ENCODE data around the gene IL2RG.

The IL2RG gene

DNA sequence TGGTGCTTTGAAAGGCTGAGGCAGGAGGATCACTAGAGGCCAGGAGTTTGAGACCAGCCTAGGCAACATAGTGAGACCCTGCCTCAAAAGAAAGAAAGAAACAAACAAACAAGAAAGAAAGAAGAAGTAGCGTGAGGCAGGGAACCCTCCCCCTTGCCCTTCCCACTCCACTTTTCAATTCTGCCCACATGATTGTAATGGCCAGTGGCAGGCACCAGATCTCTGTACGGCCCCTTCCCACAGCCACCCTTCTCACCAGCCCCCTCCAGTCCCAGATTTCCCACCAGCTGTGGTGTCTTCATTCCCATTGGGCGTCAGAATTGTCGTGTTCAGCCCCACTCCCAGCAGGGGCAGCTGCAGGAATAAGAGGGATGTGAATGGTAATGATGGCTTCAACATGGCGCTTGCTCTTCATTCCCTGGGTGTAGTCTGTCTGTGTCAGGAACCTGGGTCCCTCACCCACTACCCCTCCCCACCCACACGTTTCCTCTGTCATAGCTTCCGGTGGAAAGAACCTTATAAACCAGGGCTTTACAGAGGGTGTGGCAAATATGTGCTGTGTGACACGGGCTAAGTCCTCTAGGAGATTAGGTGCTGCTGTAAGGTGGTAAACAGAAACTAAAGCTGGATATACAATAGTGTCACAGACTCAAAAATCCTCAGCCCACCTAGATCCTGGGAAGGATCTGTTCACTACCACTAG lies at the start of gene IL2RG:
Gene IL2RG (minus strand): TSS at position 437 of the 703 bp plus-strand sequence. CDS start 38 bp downstream, at position 399.
- no peak for DNase-seq

DNA sequence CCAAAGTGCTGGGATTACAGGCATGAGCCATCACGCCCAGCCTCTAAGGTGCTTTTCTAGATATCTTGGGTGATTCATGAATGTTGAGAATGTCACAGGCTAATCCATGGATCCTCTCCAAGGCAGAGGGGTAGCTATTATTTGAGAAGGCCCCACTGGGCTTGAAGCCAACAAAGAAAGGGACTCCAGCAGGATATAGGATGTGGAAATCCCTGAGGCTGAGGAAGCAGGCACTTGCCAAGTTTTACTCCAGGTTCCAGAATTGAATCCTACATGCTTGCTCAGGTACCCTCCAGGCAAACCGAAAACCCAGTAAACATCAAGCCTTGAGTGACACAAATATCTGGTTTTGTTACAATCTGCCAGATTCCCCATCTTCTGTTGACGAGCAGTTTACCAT lies 49.1 kb upstream of the IL2RG start:
- no peak for DNase-seq

DNA sequence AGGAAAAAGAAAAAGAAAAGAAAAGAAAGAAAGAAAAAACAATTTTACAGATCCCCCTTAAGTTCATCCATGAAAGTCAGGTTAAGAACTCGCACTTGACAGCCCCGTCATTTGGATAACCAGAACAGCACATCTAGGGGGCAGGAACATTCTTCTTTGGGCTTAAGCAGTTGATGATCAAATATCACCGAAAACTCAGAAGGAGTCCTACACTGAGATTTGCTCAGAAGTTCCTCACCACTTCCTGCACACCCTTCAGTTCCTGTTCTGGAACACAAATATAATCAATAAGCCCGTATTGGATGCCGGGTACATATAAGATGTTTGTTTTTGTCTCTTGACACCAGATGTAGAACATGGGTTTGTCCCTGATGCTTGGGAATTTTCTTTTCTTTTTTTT lies 48.0 kb upstream of the IL2RG start:
- DNase-seq, result no peak

GRCh38 chrX:71158603-71159002 lies 47.2 kb upstream of the IL2RG start:
- no peak for DNase-seq

- DNase-seq, result no peak
These were observed 43.3 kb upstream of the IL2RG start for GRCh38 chrX:71154641-71155040.

DNA sequence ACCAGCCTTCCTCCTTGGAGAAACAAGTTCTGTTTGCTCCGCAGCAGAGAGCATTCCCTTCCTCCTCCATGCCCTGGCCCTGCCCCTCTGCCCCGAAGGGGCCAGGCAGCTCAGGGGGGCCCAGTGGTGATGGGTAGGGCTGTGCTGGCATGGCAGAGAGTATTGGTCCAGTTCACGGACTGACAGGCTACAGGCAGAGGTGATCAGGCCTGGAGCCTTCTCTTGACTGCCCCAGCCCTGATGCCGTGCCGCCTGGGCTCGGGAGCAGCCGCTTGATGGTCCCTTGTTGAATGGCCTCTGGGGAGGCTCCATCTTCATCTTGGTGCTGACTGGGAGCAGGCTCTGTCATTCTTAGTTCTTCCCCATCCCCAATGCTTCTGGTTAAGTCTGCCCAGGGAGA lies 42.8 kb upstream of the IL2RG start:
- no peak for DNase-seq

DNA sequence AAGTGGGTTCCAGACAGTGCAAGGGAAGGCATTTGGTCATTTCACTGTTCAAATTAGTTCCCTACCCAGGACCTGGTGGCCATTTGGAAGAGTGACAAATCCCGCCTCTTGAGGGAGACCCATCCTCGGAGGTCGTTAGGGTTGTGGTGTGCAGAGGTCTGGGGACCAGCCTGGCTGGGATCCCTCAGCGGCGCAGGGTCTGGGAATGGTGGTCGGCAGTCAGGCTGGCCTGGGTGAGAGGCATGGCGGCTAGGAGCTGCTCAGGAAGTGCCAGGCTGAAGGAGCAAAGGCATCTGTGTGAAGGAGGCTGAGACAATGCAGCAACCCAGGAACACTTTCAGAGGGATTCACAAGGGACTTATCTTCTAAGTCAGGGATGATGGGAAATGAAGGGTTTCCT lies 40.0 kb upstream of the IL2RG start:
- DNase-seq, result peak in 1 of 51 donors; percentile 4

DNA sequence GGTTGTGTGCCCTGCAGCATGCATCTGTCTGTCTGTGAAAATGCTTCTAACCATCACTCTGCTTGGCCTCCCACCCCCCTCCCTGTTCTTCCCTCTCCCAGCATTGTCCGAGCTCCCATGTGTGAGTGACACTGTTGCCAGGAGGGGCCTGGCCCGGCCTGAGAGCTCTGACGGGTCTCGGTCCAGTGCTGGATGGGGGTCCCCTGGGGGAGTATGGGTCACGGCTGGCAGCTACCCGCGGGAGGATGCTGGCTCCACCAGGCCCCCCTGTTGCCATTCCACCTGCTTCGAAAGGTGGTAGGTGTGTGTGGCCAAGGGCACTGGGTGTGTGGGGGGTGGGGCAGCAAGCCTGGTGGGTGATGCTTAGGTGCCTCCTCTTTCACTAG lies 36.9 kb upstream of the IL2RG start:
- DNase-seq, result no peak

- peak in 16 of 51 donors; percentile 2 to 26 (median 12) for DNase-seq
These were observed 36.3 kb upstream of the IL2RG start for GRCh38 chrX:71147496-71148277.

- peak in 42 of 51 donors; percentile 0 to 64 (median 24) for DNase-seq
These were observed 33.3 kb upstream of the IL2RG start, which contains the start of gene NLGN3 for GRCh38 chrX:71144651-71145050. NLGN3 (plus strand) TSS chrX:71144841; CDS start chrX:71147750, 2,909 bp downstream.

DNA sequence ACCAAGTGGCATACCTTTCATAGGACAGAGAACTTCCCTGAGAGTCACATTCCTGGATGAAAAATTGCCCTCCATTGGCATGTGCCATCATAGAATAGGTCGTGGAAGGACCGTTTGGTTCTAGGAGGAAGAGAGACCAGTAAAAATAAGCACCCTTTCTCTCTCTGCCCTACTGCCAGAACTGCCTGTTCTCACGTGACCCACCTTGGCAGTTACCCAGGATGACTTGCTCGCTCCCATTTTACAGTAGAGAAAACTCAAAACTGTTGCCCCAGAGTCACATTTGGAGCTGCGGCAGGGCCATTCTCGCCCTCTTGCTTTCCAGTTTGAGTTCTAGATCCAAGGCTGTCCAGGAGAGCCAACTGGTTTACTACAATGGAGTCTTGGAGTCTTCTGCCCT lies 32.1 kb upstream of the IL2RG start:
- DNase-seq, result peak in 34 of 51 donors; percentile 1 to 61 (median 24)

- no peak for DNase-seq
These were observed 29.1 kb upstream of the IL2RG start for GRCh38 chrX:71140440-71140839.

DNA sequence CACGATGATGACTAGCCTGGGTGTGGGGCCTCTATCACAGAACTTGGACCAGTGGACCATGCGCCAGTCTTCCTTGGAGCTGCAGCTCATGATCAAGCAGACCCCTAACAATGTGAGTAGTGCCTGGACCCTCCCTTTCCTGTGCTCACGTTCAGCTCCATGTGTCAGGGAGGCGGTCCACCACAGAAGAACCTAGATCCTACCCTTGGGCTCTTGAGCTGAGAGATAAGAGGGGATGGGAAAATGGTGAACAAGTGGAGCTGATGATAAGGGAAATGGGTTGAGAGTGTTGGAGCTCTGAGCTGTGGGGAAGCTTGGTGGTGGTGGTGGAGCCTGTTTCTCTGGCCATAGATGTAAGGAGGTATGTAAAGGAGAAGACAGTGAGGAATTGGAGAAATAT lies 20.1 kb upstream of the IL2RG start:
- DNase-seq, result no peak

DNA sequence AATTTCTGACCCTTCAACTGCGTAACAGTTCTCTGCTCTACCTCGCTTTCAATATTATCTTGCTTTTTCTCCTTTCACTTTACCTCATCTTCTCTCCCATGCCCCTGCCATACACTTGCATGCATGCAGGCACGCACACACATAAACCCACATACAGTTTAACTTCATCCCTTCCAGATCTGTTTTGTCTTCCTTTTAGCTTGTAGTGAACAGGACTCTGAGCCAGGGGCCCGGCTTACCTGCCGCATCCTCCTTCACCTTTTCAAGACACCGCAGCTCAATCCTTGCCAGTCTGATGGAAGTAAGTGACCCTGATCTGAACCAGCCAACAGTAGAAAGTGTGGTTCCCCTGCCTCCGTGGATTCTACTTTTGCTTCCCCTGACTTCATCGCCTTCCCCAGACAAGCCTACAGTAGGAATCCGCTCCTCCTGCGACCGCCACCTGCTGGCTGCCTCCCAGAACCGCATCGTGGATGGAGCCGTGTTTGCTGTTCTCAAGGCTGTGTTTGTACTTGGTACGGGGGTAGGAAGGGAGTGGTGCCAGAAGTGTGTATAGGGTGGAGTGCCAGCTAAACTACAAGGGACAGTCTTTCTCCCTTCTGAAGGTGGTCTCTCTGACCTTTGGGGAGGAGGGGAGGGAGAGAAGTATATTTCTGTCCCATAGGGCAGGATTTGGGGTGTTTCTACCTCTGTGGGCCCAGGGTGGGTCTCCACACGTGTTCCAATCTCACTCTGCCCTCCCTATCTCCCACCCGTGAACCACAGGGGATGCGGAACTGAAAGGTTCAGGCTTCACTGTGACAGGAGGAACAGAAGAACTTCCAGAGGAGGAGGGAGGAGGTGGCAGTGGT lies 17.8 kb upstream of the IL2RG start:
- DNase-seq, result peak in 43 of 51 donors; percentile 1 to 65 (median 33)

GRCh38 chrX:71128166-71128833 lies 16.9 kb upstream of the IL2RG start:
- no peak for DNase-seq

- peak in 4 of 51 donors; percentile 1 to 35 (median 13) for DNase-seq
These were observed 7.7 kb upstream of the IL2RG start for GRCh38 chrX:71118985-71119535.

- DNase-seq, result peak; percentile 4 to 86 (median 72)
These were observed 6.9 kb upstream of the IL2RG start, which contains the start of gene MED12 for GRCh38 chrX:71118032-71118984. MED12 (plus strand) TSS chrX:71118596; CDS start chrX:71118755, 159 bp downstream.

DNA sequence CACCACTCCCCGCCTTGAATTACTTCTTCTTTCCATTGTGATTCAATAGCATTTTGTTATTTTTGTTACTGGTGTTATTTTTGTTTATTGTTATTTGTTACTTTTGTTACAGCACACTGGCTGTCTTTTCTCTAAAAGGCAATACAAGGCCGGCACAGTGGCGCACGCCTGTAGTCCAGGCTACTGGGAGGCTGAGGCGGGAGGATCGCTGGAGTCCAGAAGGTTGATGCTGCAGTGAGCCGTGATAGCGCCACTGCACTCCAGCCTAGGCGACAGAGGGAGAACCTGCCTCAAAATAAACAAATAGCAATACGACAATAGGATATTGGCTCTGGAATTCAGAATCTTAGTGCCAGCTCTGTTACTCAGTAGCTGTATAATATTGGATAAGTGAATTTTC lies 6.0 kb upstream of the IL2RG start:
- DNase-seq, result no peak

GRCh38 chrX:71111921-71112431 lies 599 bp upstream of the IL2RG start:
- DNase-seq, result no peak
